HepG2 (cell line): ENCODE measurements around the gene PPA2.

Source experiments
- CTCF ChIP-seq: sonication (generic); formaldehyde crosslinking; IDR thresholded peaks from 2 replicates; pipeline ENCODE4 v1.5.0; 2020; ENCODE audit warnings: mild to moderate bottlenecking, missing genetic modification reagents, moderate library complexity
- HDAC6 ChIP-seq: fragments of 200-600 bp; sonication (generic); IDR thresholded peaks from 2 replicates; pipeline ENCODE4 v1.7.0; 2017; ENCODE audit warnings: mild to moderate bottlenecking, antibody characterized with exemption, low read length, low read depth
- HNF4A ChIP-seq: sonication (generic); formaldehyde crosslinking; IDR thresholded peaks from 2 replicates; pipeline ENCODE4 v1.4.0; 2020; ENCODE audit warnings: missing genetic modification reagents
- NR1H2 ChIP-seq: sonication (generic); formaldehyde crosslinking; IDR thresholded peaks from 2 replicates; pipeline ENCODE4 v1.8.1; 2022; ENCODE audit warnings: low read depth, missing genetic modification reagents, borderline replicate concordance
- ZNF790 ChIP-seq: sonication (generic); formaldehyde crosslinking; IDR thresholded peaks from 2 replicates; pipeline ENCODE4 v1.8.0; 2022; ENCODE audit warnings: missing genetic modification reagents, mild to moderate bottlenecking, borderline replicate concordance

DNA sequence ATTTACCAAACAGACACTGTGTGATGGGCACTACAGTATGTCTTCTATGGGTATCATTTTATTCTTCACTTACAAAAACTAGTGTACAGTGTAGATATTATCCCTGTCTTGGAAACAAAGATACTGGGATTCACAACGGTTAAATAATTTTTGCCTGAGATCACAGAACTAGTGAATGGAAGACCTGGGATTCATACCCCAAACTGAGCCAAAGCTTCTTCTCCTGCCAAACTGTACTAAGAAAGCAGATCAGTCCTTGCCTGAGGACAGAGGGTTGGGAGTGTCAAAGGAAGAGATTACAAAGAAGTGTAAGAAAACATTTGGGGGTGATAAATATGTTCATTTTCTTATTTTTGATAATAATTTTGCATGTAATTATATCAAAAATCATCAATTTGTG is 43.1 kb downstream of the PPA2 start:
- TF ChIP-seq NR1H2 (CRISPR knock-in tag), result no peak
- TF ChIP-seq CTCF (CRISPR knock-in tag), result no peak
- TF ChIP-seq HDAC6, result no peak
- TF ChIP-seq HNF4A, result no peak
- no peak for TF ChIP-seq ZNF790
